HepG2 (cell line): ENCODE measurements around the gene MOB3C. TPM values are rescaled to one million over a fixed set of nuclear protein-coding genes. Genes with fewer than 3 reads are reported as not detected.

Experiments used
- CBX5 ChIP-seq: sonication (generic); formaldehyde crosslinking; IDR thresholded peaks from 2 replicates; pipeline ENCODE4 v1.4.0; 2020; ENCODE audit warnings: missing genetic modification reagents, borderline replicate concordance
- FLYWCH1 ChIP-seq: sonication (generic); formaldehyde crosslinking; IDR thresholded peaks from 2 replicates; pipeline ENCODE4 v1.8.1; 2023; ENCODE audit warnings: mild to moderate bottlenecking, missing genetic modification reagents
- GABPA ChIP-seq, 2 experiments: IDR thresholded peaks; 2 replicates each; pipeline ENCODE4 v1.6.1; 2011 to 2016; ENCODE audit warnings: low read depth in 2 of 2, low read length in 1 of 2, missing biosample characterization in 1 of 2, missing genetic modification characterization in 1 of 2
- HCFC1 ChIP-seq: fragments of 150-350 bp; IDR thresholded peaks from 2 replicates; pipeline ENCODE4 v1.6.1; 2014; ENCODE audit warnings: low read depth, low read length
- HDAC6 ChIP-seq: fragments of 200-600 bp; sonication (generic); IDR thresholded peaks from 2 replicates; pipeline ENCODE4 v1.7.0; 2017; ENCODE audit warnings: mild to moderate bottlenecking, antibody characterized with exemption, low read length, low read depth
- IKZF4 ChIP-seq: sonication (generic); formaldehyde crosslinking; IDR thresholded peaks from 2 replicates; pipeline ENCODE4 v1.5.1; 2020; ENCODE audit warnings: borderline replicate concordance, mild to moderate bottlenecking, low read depth, missing genetic modification reagents; ENCODE audit errors: not compliant biosample characterization
- MAFF ChIP-seq: IDR thresholded peaks from 2 replicates; pipeline ENCODE4 v1.6.1; 2011; ENCODE audit warnings: low read depth, low read length, improper control_type of control experiment
- SMC3 ChIP-seq: IDR thresholded peaks from 2 replicates; pipeline ENCODE4 v1.6.1; 2011; ENCODE audit warnings: low read length, improper control_type of control experiment
- SRSF1 ChIP-seq: fragments of 200-400 bp; formaldehyde crosslinking; optimal IDR thresholded peaks from 2 replicates; pipeline ENCODE3; 2017; ENCODE audit warnings: mild to moderate bottlenecking, low read depth, low read length, moderate library complexity
- TAF1 ChIP-seq: sonication (generic); formaldehyde crosslinking; IDR thresholded peaks from 2 replicates; pipeline ENCODE4 v1.4.0; 2020; ENCODE audit warnings: missing genetic modification reagents
- THYN1 ChIP-seq: sonication (generic); formaldehyde crosslinking; IDR thresholded peaks from 2 replicates; pipeline ENCODE4 v1.8.1; 2023; ENCODE audit warnings: low read depth, mild to moderate bottlenecking, moderate library complexity, missing genetic modification reagents, borderline replicate concordance
- ZBTB4 ChIP-seq: sonication (generic); formaldehyde crosslinking; IDR thresholded peaks from 2 replicates; pipeline ENCODE4 v1.4.0; 2020; ENCODE audit warnings: missing genetic modification reagents, mild to moderate bottlenecking, borderline replicate concordance
- ZNF264 ChIP-seq: sonication (generic); formaldehyde crosslinking; IDR thresholded peaks from 2 replicates; pipeline ENCODE4 v1.4.0; 2020; ENCODE audit warnings: missing genetic modification reagents
- ZNF746 ChIP-seq: sonication (generic); formaldehyde crosslinking; IDR thresholded peaks from 2 replicates; pipeline ENCODE4 v1.8.0; 2022; ENCODE audit warnings: mild to moderate bottlenecking, missing genetic modification reagents
- ZNF792 ChIP-seq: IDR thresholded peaks from 2 replicates; pipeline ENCODE4 v1.6.1; 2016
- ZSCAN21 ChIP-seq: sonication (generic); formaldehyde crosslinking; IDR thresholded peaks from 2 replicates; pipeline ENCODE4 v1.8.0; 2022; ENCODE audit warnings: mild to moderate bottlenecking, missing genetic modification reagents, moderate library complexity, borderline replicate concordance
- ZSCAN9 ChIP-seq: IDR thresholded peaks from 2 replicates; pipeline ENCODE4 v1.6.1; 2016; ENCODE audit warnings: borderline replicate concordance
- polyA plus RNA-seq, 8 experiments: library from polyadenylated mRNA; depleted of rRNA in 3 of 8; stranded (reverse) in 7 of 8; unstranded in 1 of 8; fragments of >200 nt; fragmentation: Illumina TruSeq in 4 of 8; extraction: Trizol in 4 of 8; gene quantifications; 2 replicates each; pipeline versions ENCODE4 v1.2.1 to v1.2.3, GENCODE V29; 2011 to 2016; ENCODE audit warnings: low read depth in 4 of 8, missing spikeins in 1 of 8, mixed read lengths in 1 of 8; ENCODE audit not compliant: insufficient read depth in 1 of 8
- total RNA-seq, 5 experiments: library from RNA; depleted of rRNA; stranded (reverse); fragments of >200 nt; fragmentation: Illumina TruSeq; extraction: Trizol; gene quantifications; 2 replicates each; pipeline ENCODE4 v1.2.3, GENCODE V29; 2016; ENCODE audit warnings: low read depth in 1 of 5
- TF ChIP-seq, protein P1 (sequence below): sonication (generic); formaldehyde crosslinking; IDR thresholded peaks from 2 replicates; pipeline ENCODE4 v1.8.1; 2023; ENCODE audit warnings: mild to moderate bottlenecking, missing genetic modification reagents
- TF ChIP-seq, protein P2 (sequence below): sonication (generic); formaldehyde crosslinking; IDR thresholded peaks from 2 replicates; pipeline ENCODE4 v1.4.0; 2020; ENCODE audit warnings: mild to moderate bottlenecking, missing genetic modification reagents
- TF ChIP-seq, protein P3 (sequence below): IDR thresholded peaks from 2 replicates; pipeline ENCODE4 v1.6.1; 2016; ENCODE audit warnings: missing biosample characterization, missing genetic modification reagents, low read depth

MOB3C gene
- total and polyA plus RNA-seq, 2 of the 13 experiments (the other 11 are each of a cell fraction or from before 2014, with no cell fraction given): 3.5 to 4.1 TPM

- TF ChIP-seq SRSF1 (no peak), ZBTB4 (CRISPR knock-in tag) (no peak), HDAC6 (no peak), FLYWCH1 (CRISPR knock-in tag) (no peak), ZNF746 (CRISPR knock-in tag) (no peak; the same call in 1 of the 2 replicates), MAFF (no peak), IKZF4 (CRISPR knock-in tag) (no peak), HCFC1 (no peak), ZNF264 (no peak), GABPA (IDR thresholded peaks at IDR 0.05; ENCODE audit: low read depth, low read length) (no peak), GABPA (CRISPR knock-in tag; IDR thresholded peaks at IDR 0.05; ENCODE audit: low read depth) (no peak), ZSCAN21 (peak; percentile 77; the same call in 1 of the 2 replicates), CBX5 (CRISPR knock-in tag) (no peak), THYN1 (CRISPR knock-in tag) (no peak), TAF1 (CRISPR knock-in tag) (0 out of 2 replicates have a peak, but pooled peaks have one; percentile 20), ZSCAN9 (no peak), ZNF792 (CRISPR knock-in tag) (no peak), SMC3 (no peak)
- TF ChIP-seq, protein P1, sequence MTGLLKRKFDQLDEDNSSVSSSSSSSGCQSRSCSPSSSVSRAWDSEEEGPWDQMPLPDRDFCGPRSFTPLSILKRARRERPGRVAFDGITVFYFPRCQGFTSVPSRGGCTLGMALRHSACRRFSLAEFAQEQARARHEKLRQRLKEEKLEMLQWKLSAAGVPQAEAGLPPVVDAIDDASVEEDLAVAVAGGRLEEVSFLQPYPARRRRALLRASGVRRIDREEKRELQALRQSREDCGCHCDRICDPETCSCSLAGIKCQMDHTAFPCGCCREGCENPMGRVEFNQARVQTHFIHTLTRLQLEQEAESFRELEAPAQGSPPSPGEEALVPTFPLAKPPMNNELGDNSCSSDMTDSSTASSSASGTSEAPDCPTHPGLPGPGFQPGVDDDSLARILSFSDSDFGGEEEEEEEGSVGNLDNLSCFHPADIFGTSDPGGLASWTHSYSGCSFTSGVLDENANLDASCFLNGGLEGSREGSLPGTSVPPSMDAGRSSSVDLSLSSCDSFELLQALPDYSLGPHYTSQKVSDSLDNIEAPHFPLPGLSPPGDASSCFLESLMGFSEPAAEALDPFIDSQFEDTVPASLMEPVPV (CRISPR knock-in tag): no peak
- TF ChIP-seq, protein P2, sequence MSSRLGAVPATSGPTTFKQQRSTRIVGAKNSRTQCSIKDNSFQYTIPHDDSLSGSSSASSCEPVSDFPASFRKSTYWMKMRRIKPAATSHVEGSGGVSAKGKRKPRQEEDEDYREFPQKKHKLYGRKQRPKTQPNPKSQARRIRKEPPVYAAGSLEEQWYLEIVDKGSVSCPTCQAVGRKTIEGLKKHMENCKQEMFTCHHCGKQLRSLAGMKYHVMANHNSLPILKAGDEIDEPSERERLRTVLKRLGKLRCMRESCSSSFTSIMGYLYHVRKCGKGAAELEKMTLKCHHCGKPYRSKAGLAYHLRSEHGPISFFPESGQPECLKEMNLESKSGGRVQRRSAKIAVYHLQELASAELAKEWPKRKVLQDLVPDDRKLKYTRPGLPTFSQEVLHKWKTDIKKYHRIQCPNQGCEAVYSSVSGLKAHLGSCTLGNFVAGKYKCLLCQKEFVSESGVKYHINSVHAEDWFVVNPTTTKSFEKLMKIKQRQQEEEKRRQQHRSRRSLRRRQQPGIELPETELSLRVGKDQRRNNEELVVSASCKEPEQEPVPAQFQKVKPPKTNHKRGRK (CRISPR knock-in tag): no peak
- TF ChIP-seq, protein P3, sequence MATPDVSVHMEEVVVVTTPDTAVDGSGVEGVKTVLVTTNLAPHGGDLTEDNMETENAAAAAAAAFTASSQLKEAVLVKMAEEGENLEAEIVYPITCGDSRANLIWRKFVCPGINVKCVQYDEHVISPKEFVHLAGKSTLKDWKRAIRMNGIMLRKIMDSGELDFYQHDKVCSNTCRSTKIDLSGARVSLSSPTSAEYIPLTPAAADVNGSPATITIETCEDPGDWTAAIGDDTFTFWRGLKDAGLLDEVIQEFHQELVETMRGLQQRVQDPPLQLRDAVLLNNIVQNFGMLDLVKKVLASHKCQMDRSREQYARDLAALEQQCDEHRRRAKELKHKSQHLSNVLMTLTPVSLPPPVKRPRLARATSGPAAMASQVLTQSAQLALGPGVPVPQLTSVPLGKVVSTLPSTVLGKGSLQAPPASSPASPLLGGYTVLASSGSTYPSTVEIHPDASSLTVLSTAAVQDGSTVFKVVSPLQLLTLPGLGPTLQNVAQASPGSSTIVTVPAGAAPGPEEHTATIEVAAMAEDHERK (CRISPR knock-in tag): no peak
These were observed at the start of gene MOB3C (continued) for GRCh38 chr1:46616277-46617107.
